Astrocyte (in vitro differentiated cells and primary cell): ENCODE measurements around the gene HAVCR1.

ENCODE experiments used
- CTCF ChIP-seq: IDR thresholded peaks from 2 replicates; pipeline ENCODE4 v1.5.1; 2011; ENCODE audit warnings: low read depth, mild to moderate bottlenecking, inconsistent platforms, low read length, moderate library complexity; ENCODE audit not compliant: insufficient read depth
- EZH2 ChIP-seq: IDR thresholded peaks from 2 replicates; pipeline ENCODE4 v1.6.1; 2012; ENCODE audit warnings: mild to moderate bottlenecking, low read length, inconsistent platforms; ENCODE audit not compliant: insufficient read depth

GRCh38 chr5:157106630-157107461, 47.9 kb upstream of the HAVCR1 start:
- TF ChIP-seq CTCF (no peak), EZH2 (no peak)
